Panc1 (cell line): ENCODE measurements around the gene MYRF. TPM values are rescaled to one million over a fixed set of nuclear protein-coding genes. Genes with fewer than 3 reads are reported as not detected.

Experiments
- ATAC-seq: fragments of 200-7000 bp; cut with Tn5 transposase; 2 replicates; pipeline ENCODE4 v1.9.1; 2020; ENCODE audit warnings: mild to moderate bottlenecking, moderate library complexity
- BruUV-seq: library from RNA; stranded (reverse); fragments of 400-500 nt; replicated peaks from 2 replicates; lab custom pipeline; 2021; lab: Mats Ljungman, UMichigan
- CTCF ChIA-PET: fragments of 300-600 bp; sonication (Branson Sonifier 250); formaldehyde crosslinking; loops from one replicate; lab custom pipeline; 2022; ENCODE audit warnings: antibody characterized with exemption; lab: Charles Lee
- POLR2A ChIA-PET: fragments of 300-600 bp; sonication (Branson Sonifier 250); formaldehyde crosslinking; loops from one replicate; lab custom pipeline; 2022; ENCODE audit warnings: antibody characterized with exemption; lab: Charles Lee
- DNase-seq: peaks from one replicate; pipeline ENCODE4 v3.0.0-alpha.2; 2010; ENCODE audit warnings: low read depth, low spot score
- H3K27ac ChIP-seq: 2 replicates; pipeline ENCODE4 v1.5.1; 2011; ENCODE audit warnings: mild to moderate bottlenecking, low read length, inconsistent platforms
- H3K27me3 ChIP-seq: fragments of 200-500 bp; sonication (Bioruptor generic); 2 replicates; pipeline ENCODE4 v1.6.0; 2014; ENCODE audit warnings: low read length, inconsistent platforms; ENCODE audit not compliant: control insufficient read depth, insufficient read depth
- H3K36me3 ChIP-seq: fragments of 200-500 bp; sonication (Bioruptor generic); 2 replicates; pipeline ENCODE4 v1.5.1; 2014; ENCODE audit warnings: inconsistent platforms, mild to moderate bottlenecking, low read length, moderate library complexity; ENCODE audit not compliant: control insufficient read depth, insufficient read depth
- H3K4me1 ChIP-seq: 2 replicates; pipeline ENCODE4 v1.5.1; 2011; ENCODE audit warnings: inconsistent platforms, mild to moderate bottlenecking, low read length, moderate library complexity; ENCODE audit not compliant: control insufficient read depth, insufficient read depth
- H3K4me3 ChIP-seq, 2 experiments: 2 replicates each; pipeline ENCODE4 v1.5.1; 2011 to 2012; ENCODE audit warnings: low read depth in 2 of 2, low read length in 2 of 2, mild to moderate bottlenecking in 2 of 2, inconsistent platforms in 1 of 2, moderate library complexity in 1 of 2
- H3K9me3 ChIP-seq: fragments of 200-500 bp; sonication (Bioruptor generic); 2 replicates; pipeline ENCODE4 v1.5.1; 2014; ENCODE audit warnings: low read depth, mild to moderate bottlenecking, inconsistent platforms, low read length, moderate library complexity; ENCODE audit not compliant: control insufficient read depth, insufficient read depth
- CTCF ChIP-seq: fragments of 450-650 bp; IDR thresholded peaks from 2 replicates; pipeline ENCODE4 v1.5.1; 2017; ENCODE audit warnings: mild to moderate bottlenecking
- POLR2AphosphoS5 ChIP-seq: IDR thresholded peaks from 2 replicates; pipeline ENCODE4 v1.6.1; 2012; ENCODE audit warnings: mild to moderate bottlenecking, low read depth, low read length, moderate library complexity
- SIN3A ChIP-seq: IDR thresholded peaks from 2 replicates; pipeline ENCODE4 v1.6.1; 2012; ENCODE audit warnings: low read depth, mild to moderate bottlenecking, low read length, moderate library complexity, borderline replicate concordance; ENCODE audit not compliant: insufficient read depth
- TCF7L2 ChIP-seq: IDR thresholded peaks from 2 replicates; pipeline ENCODE4 v1.6.1; 2011; ENCODE audit warnings: mild to moderate bottlenecking, low read depth, low read length, inconsistent platforms
- in situ Hi-C: cut with HindIII; loops from 2 replicates; pipeline ENCODE4 v1.10.0; 2016; ENCODE audit warnings: low sequenced_read_pairs, low pct_unique_long_range_greater_than_20kb
- intact Hi-C: fragments of 100-400 bp; cut with micrococcal nuclease; formaldehyde crosslinking; loops from one replicate; pipeline ENCODE4 v1.10.0; 2022; ENCODE audit not compliant: unreplicated experiment
- total RNA-seq: library from RNA; stranded (reverse); gene quantifications from one replicate; pipeline ENCODE4 v1.2.1, GENCODE V29; 2021; ENCODE audit not compliant: unreplicated experiment
- TF ChIP-seq, protein P1 (sequence below), 2 experiments: IDR thresholded peaks; 2 replicates each; pipeline ENCODE4 v1.6.1; 2011 to 2012; ENCODE audit warnings: low read depth in 2 of 2, control low read depth in 1 of 2, low read length in 1 of 2, mild to moderate bottlenecking in 1 of 2, moderate library complexity in 1 of 2; ENCODE audit not compliant: insufficient read depth in 1 of 2

Gene MYRF
- total RNA-seq, 1 experiment from 2014 or later = 2.8 TPM

DNA sequence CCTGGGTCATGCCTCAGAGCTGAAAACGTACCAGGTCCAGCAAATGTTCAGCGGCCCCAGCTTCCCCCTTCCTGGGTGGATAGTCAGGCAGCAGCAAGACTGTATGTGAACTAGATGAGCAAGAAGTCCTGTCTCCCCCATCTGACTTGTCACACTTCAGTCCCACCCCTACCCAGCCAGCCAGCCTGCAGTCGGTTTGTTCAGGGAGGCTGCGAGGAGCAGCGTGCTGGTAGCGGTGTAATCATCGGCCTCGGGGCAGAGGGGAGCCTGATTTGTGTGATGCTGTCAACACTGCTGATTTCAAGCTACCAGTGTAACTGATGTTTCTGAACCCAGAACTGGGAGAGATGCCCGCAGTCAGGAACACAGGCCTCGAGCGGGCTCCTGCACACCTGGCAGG is 30.4 kb downstream of the MYRF start:
- POLR2A ChIA-PET = no interaction called here
- TF ChIP-seq POLR2AphosphoS5 = no peak
- TF ChIP-seq, protein P1, sequence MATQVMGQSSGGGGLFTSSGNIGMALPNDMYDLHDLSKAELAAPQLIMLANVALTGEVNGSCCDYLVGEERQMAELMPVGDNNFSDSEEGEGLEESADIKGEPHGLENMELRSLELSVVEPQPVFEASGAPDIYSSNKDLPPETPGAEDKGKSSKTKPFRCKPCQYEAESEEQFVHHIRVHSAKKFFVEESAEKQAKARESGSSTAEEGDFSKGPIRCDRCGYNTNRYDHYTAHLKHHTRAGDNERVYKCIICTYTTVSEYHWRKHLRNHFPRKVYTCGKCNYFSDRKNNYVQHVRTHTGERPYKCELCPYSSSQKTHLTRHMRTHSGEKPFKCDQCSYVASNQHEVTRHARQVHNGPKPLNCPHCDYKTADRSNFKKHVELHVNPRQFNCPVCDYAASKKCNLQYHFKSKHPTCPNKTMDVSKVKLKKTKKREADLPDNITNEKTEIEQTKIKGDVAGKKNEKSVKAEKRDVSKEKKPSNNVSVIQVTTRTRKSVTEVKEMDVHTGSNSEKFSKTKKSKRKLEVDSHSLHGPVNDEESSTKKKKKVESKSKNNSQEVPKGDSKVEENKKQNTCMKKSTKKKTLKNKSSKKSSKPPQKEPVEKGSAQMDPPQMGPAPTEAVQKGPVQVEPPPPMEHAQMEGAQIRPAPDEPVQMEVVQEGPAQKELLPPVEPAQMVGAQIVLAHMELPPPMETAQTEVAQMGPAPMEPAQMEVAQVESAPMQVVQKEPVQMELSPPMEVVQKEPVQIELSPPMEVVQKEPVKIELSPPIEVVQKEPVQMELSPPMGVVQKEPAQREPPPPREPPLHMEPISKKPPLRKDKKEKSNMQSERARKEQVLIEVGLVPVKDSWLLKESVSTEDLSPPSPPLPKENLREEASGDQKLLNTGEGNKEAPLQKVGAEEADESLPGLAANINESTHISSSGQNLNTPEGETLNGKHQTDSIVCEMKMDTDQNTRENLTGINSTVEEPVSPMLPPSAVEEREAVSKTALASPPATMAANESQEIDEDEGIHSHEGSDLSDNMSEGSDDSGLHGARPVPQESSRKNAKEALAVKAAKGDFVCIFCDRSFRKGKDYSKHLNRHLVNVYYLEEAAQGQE (IDR thresholded peaks at IDR 0.05; ENCODE audit: insufficient read depth in 1 of 2, low read depth in 2 of 2, low read length in 1 of 2) = no peak
- TF ChIP-seq CTCF = no peak
- TF ChIP-seq TCF7L2 = no peak
- no peak for TF ChIP-seq SIN3A
- no peak for DNase-seq
- Histone ChIP-seq H3K4me1 (no peaks in the 10 kb centered on the region), H3K4me3 (no peak overlapping the region), H3K9me3 (no peaks in the 10 kb centered on the region), H3K36me3 (no peaks in the 10 kb centered on the region), H3K27me3 (no peaks in the 10 kb centered on the region), H3K27ac (no peak overlapping the region)
- CTCF ChIA-PET = interaction anchor here (0.6 kb wide), 1 partner anchor 410 kb away, joined by 3 read pairs; no protein-coding TSS in a partner anchor
- no peak for ATAC-seq
- BruUV-seq = no TSS peak
- intact Hi-C loops = no loop called here
- in situ Hi-C loops = no loop called here

- H3K9me3 ChIP-seq = no peaks in the 10 kb centered on the region
- TF ChIP-seq POLR2AphosphoS5 (no peak; the same call in 1 of the 2 replicates), SIN3A (no peak), CTCF (no peak), TCF7L2 (no peak)
- TF ChIP-seq, protein P1 (IDR thresholded peaks at IDR 0.05; ENCODE audit: insufficient read depth in 1 of 2, low read depth in 2 of 2, low read length in 1 of 2) = no peak
- H3K4me1 ChIP-seq = no peaks in the 10 kb centered on the region
- no peak overlapping the region for H3K27ac ChIP-seq
- DNase-seq (no peak), ATAC-seq (no peak)
- H3K36me3 ChIP-seq = no peaks in the 10 kb centered on the region
- intact Hi-C loops = no loop called here
- in situ Hi-C loops = no loop called here
- ChIA-PET POLR2A (no interaction called here), CTCF (interaction anchor here (0.6 to 1.2 kb wide), 2 partner anchors 9 to 36 kb away, joined by 3 read pairs; no protein-coding TSS in a partner anchor)
- no peak overlapping the region for H3K4me3 ChIP-seq
- no peaks in the 10 kb centered on the region for H3K27me3 ChIP-seq
- BruUV-seq = no TSS peak
Observed at GRCh38 chr11:61783717-61784505, 31.5 kb downstream of the MYRF start.
